ENCODE data around the gene DHX58.

DHX58 gene

DNA sequence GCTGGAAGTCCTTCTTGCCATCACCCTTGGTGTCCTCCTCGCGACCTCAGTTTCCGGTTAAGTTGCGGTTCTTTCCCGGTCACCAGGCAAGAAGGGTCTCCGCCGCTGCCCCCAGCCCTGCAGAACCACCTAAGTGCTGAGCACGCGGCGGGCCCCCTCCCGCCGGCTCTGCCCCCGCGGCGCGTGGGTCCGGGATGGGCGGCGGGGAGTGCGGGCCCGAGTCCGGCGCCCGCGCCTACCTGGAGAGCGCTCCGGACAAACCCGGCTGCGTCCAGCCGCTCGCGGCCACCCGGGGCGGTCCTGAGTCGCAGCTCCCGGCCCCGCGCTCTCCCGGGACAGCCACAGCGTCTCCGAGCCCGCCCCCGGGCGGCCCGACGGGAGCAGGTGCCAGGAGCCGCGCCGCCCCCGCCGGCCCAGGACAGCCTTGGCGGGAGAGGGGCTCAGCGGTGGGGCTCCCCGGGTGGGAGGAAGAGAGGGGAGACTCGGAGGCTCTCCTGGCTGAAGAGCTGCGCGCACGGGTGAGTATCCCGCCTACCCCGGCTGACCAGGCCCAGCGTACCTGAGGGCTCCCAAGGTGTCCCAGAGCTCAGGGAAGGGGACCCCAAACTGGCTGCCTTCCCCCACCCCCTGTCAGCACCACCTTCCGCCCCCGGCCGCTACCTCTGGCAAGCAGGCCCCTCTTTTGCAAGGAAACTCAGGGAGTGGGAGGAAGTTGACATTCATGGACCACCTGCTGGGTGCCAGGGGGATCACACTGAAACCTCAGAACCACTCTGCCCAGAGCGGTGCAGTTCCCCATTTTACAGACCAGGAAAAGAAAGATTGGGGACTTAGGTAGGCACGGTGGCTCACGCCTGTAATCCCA lies 40.0 kb downstream of the DHX58 start:
- Histone ChIP-seq H3K9me3 (ENCODE audit: low read length) (no peaks in the 10 kb centered on the region), H3K27ac (ENCODE audit: low read depth, low read length) (no peak overlapping the region), H3K27me3 (ENCODE audit: control insufficient read depth in 1 of 2, insufficient read depth in 2 of 2, low read length in 2 of 2) (peaks cover 9 to 23% of the 10 kb centered on the region in 2 donors), H3K9ac (ENCODE audit: low read length) (no peak overlapping the region), H3K4me3 (ENCODE audit: low read depth in 1 of 2, low read length in 2 of 2) (no peak overlapping the region), H3K4me1 (ENCODE audit: insufficient read depth, low read length) (peaks cover 4% of the 10 kb centered on the region), H3K36me3 (ENCODE audit: insufficient read depth, low read length) (no peaks in the 10 kb centered on the region)

- Histone ChIP-seq H3K27ac (ENCODE audit: low read depth, low read length) (no peak overlapping the region), H3K9me3 (ENCODE audit: low read length) (no peaks in the 10 kb centered on the region), H3K9ac (ENCODE audit: low read length) (no peak overlapping the region), H3K27me3 (ENCODE audit: control insufficient read depth in 1 of 2, insufficient read depth in 2 of 2, low read length in 2 of 2) (peaks cover 9 to 23% of the 10 kb centered on the region in 2 donors), H3K4me1 (ENCODE audit: insufficient read depth, low read length) (peaks cover 4% of the 10 kb centered on the region), H3K36me3 (ENCODE audit: insufficient read depth, low read length) (no peaks in the 10 kb centered on the region), H3K4me3 (ENCODE audit: low read depth in 1 of 2, low read length in 2 of 2) (no peak overlapping the region)
Observed at GRCh38 chr17:42071810-42072209, 40.7 kb downstream of the DHX58 start.

- Histone ChIP-seq H3K27me3 (ENCODE audit: control insufficient read depth in 1 of 2, insufficient read depth in 2 of 2, low read length in 2 of 2) (peaks cover 9 to 23% of the 10 kb centered on the region in 2 donors), H3K9ac (ENCODE audit: low read length) (no peak overlapping the region), H3K27ac (ENCODE audit: low read depth, low read length) (no peak overlapping the region), H3K9me3 (ENCODE audit: low read length) (no peaks in the 10 kb centered on the region), H3K4me1 (ENCODE audit: insufficient read depth, low read length) (peaks cover 4% of the 10 kb centered on the region), H3K4me3 (ENCODE audit: low read depth in 1 of 2, low read length in 2 of 2) (no peak overlapping the region), H3K36me3 (ENCODE audit: insufficient read depth, low read length) (no peaks in the 10 kb centered on the region)
Observed at GRCh38 chr17:42068979-42069378, 43.5 kb downstream of the DHX58 start.

- no peak overlapping the region for H3K9ac ChIP-seq (ENCODE audit: low read length)
- peaks cover 9 to 19% of the 10 kb centered on the region in 2 donors for H3K27me3 ChIP-seq (ENCODE audit: control insufficient read depth in 1 of 2, insufficient read depth in 2 of 2, low read length in 2 of 2)
- H3K36me3 ChIP-seq (ENCODE audit: insufficient read depth, low read length): no peaks in the 10 kb centered on the region
- no peak overlapping the region for H3K27ac ChIP-seq (ENCODE audit: low read depth, low read length)
- H3K4me1 ChIP-seq (ENCODE audit: insufficient read depth, low read length): peaks cover 4% of the 10 kb centered on the region
- no peaks in the 10 kb centered on the region for H3K9me3 ChIP-seq (ENCODE audit: low read length)
- H3K4me3 ChIP-seq (ENCODE audit: low read depth in 1 of 2, low read length in 2 of 2): no peak overlapping the region
Observed at GRCh38 chr17:42067371-42068091, 45.0 kb downstream of the DHX58 start.

DNA sequence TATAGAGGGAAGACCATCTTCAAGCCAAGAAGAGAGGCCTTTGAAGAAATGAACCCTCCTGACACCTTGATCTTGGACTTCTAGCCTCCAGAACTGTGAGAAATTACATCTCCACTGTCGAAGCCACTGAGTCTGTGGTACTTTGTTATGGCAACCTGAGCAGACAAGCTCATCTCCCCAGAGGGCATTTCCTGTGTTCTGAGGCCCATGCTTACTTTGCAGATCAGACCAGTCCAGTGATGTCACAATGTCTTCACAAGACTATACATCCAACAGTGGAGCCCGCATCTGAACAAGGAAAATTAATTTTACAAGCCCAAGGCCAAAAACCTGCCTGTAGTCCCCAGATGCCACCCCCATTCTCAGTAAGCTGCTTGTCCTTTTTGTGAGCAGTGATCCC lies 47.3 kb downstream of the DHX58 start:
- H3K36me3 ChIP-seq (ENCODE audit: insufficient read depth, low read length): no peaks in the 10 kb centered on the region
- no peak overlapping the region for H3K4me3 ChIP-seq (ENCODE audit: low read depth in 1 of 2, low read length in 2 of 2)
- H3K27ac ChIP-seq (ENCODE audit: low read depth, low read length): no peak overlapping the region
- no peaks in the 10 kb centered on the region for H3K9me3 ChIP-seq (ENCODE audit: low read length)
- H3K27me3 ChIP-seq (ENCODE audit: control insufficient read depth in 1 of 2, insufficient read depth in 2 of 2, low read length in 2 of 2): no peaks in the 10 kb centered on the region
- H3K9ac ChIP-seq (ENCODE audit: low read length): no peak overlapping the region
- no peaks in the 10 kb centered on the region for H3K4me1 ChIP-seq (ENCODE audit: insufficient read depth, low read length)

DNA sequence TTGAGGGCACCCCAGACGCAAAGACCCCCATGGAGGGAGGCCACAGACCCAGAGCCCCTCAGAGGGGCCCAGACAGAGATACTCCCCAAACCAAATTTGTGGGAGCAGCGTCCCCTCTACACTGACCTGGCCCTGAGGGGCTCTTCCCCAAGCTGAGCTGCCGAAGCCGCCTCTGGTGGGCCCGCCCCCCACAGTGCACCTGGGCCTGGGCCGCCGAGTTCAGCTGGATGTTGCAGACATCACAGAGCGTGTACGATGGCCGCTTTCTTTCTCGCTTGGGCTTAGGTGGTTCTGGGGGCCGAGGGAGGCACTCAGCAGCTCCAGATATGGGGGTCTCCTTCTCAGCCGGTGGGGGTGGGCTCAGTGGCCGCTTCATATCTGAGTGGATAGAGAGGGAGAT lies 49.8 kb downstream of the DHX58 start:
- Histone ChIP-seq H3K4me1 (ENCODE audit: insufficient read depth, low read length) (no peaks in the 10 kb centered on the region), H3K4me3 (ENCODE audit: low read depth in 1 of 2, low read length in 2 of 2) (no peak overlapping the region), H3K27ac (ENCODE audit: low read depth, low read length) (no peak overlapping the region), H3K36me3 (ENCODE audit: insufficient read depth, low read length) (no peaks in the 10 kb centered on the region), H3K9me3 (ENCODE audit: low read length) (no peaks in the 10 kb centered on the region), H3K9ac (ENCODE audit: low read length) (no peak overlapping the region), H3K27me3 (ENCODE audit: control insufficient read depth in 1 of 2, insufficient read depth in 2 of 2, low read length in 2 of 2) (peaks cover 0 to 4% of the 10 kb centered on the region in 2 donors)

DNA sequence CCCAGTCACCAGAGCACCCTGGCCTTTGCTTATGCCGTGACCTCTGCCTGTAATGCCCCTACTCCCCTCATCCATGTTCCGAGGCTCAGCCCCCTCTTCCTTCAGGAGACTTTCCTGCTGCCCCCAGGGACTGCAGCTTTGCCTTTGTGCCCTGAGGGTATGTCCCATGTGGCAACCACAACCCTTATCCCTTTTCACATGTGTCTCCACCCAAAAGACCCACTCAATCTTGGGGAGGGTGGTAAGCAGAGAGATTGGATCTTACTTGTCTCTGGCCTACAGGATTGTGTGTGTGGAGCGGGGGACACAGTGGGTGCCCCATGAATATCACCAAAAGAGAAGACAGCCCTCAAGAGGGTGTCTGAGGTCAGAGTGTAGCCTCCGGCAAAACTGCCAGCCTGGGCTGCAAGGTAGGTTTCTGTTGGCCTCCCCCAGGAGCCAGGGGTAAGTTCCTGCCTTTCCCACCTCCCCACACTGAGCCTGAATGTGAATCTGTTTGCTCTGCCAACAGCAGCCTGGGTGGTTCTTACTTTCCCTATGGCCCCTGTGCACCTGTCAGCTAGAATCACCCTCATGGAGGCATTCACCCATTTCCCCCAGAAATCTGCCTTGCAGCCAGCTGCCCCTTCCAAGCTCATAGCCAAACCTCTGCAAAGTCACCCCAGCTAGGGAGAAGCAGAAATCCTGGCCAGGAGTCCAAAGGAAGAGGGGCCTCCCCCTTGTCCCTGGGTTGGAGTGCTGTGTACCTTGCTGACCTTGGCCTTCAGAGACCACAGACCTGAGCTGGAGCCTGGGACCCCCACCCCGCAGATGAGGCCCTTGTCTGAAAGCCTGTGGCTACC lies 50.6 kb downstream of the DHX58 start:
- H3K36me3 ChIP-seq (ENCODE audit: insufficient read depth, low read length): no peaks in the 10 kb centered on the region
- peaks cover 0 to 4% of the 10 kb centered on the region in 2 donors for H3K27me3 ChIP-seq (ENCODE audit: control insufficient read depth in 1 of 2, insufficient read depth in 2 of 2, low read length in 2 of 2)
- no peak overlapping the region for H3K4me3 ChIP-seq (ENCODE audit: low read depth in 1 of 2, low read length in 2 of 2)
- H3K4me1 ChIP-seq (ENCODE audit: insufficient read depth, low read length): no peaks in the 10 kb centered on the region
- no peaks in the 10 kb centered on the region for H3K9me3 ChIP-seq (ENCODE audit: low read length)
- no peak overlapping the region for H3K9ac ChIP-seq (ENCODE audit: low read length)
- no peak overlapping the region for H3K27ac ChIP-seq (ENCODE audit: low read depth, low read length)

DNA sequence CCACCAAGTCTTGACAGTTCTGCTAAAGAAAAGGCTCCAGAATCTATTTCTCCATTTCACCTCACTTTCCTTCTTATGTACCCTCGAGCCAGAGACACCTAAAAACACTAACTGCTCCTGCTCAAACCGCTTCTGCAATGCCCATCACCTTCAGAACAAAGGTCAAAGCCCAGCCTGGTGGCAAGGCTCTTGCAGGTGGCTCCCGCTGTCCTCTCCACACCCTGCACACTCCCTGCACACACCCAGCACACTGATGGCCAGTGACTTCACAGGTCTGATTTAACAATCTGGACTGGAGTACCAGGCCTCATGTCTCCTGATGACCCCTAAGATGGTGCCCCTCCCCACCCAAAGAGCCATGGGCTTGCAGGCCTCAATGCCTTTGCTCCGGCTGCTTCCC lies 52.3 kb downstream of the DHX58 start:
- Histone ChIP-seq H3K9me3 (ENCODE audit: low read length) (no peaks in the 10 kb centered on the region), H3K4me3 (ENCODE audit: low read depth in 1 of 2, low read length in 2 of 2) (no peak overlapping the region), H3K36me3 (ENCODE audit: insufficient read depth, low read length) (no peaks in the 10 kb centered on the region), H3K27ac (ENCODE audit: low read depth, low read length) (no peak overlapping the region), H3K27me3 (ENCODE audit: control insufficient read depth in 1 of 2, insufficient read depth in 2 of 2, low read length in 2 of 2) (peaks cover 0 to 7% of the 10 kb centered on the region in 2 donors), H3K4me1 (ENCODE audit: insufficient read depth, low read length) (no peaks in the 10 kb centered on the region), H3K9ac (ENCODE audit: low read length) (no peak overlapping the region)

DNA sequence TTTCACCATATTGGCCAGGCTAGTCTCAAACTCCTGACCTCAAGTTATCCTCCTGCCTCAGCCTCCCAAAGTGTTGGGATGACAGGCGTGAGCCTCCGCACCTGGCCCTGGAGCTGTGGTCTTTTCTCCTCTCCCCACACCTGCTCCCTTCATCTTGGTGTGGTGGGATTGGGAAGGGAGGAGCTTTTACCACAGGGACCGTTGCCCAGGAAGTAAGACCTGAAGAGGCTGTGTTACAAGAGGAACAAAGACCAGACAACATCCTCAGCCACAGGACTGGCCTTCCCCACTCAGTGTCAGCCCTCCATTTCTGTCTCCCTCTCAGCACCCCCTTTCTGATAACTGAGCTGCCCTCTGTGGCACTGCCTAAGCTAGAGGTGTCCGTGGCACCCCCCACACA lies 52.7 kb downstream of the DHX58 start:
- Histone ChIP-seq H3K9ac (ENCODE audit: low read length) (no peak overlapping the region), H3K9me3 (ENCODE audit: low read length) (no peaks in the 10 kb centered on the region), H3K27me3 (ENCODE audit: control insufficient read depth in 1 of 2, insufficient read depth in 2 of 2, low read length in 2 of 2) (peaks cover 0 to 11% of the 10 kb centered on the region in 2 donors), H3K4me1 (ENCODE audit: insufficient read depth, low read length) (no peaks in the 10 kb centered on the region), H3K27ac (ENCODE audit: low read depth, low read length) (no peak overlapping the region), H3K4me3 (ENCODE audit: low read depth in 1 of 2, low read length in 2 of 2) (no peak overlapping the region), H3K36me3 (ENCODE audit: insufficient read depth, low read length) (no peaks in the 10 kb centered on the region)

GRCh38 chr17:42058063-42058462 lies 54.5 kb downstream of the DHX58 start:
- Histone ChIP-seq H3K9me3 (ENCODE audit: low read length) (no peaks in the 10 kb centered on the region), H3K27me3 (ENCODE audit: control insufficient read depth in 1 of 2, insufficient read depth in 2 of 2, low read length in 2 of 2) (peaks cover 0 to 24% of the 10 kb centered on the region in 2 donors), H3K36me3 (ENCODE audit: insufficient read depth, low read length) (no peaks in the 10 kb centered on the region), H3K4me1 (ENCODE audit: insufficient read depth, low read length) (no peaks in the 10 kb centered on the region), H3K4me3 (ENCODE audit: low read depth in 1 of 2, low read length in 2 of 2) (no peak overlapping the region), H3K9ac (ENCODE audit: low read length) (no peak overlapping the region), H3K27ac (ENCODE audit: low read depth, low read length) (no peak overlapping the region)

- no peak overlapping the region for H3K27ac ChIP-seq (ENCODE audit: low read depth, low read length)
- no peak overlapping the region for H3K4me3 ChIP-seq (ENCODE audit: low read depth in 1 of 2, low read length in 2 of 2)
- no peaks in the 10 kb centered on the region for H3K9me3 ChIP-seq (ENCODE audit: low read length)
- H3K36me3 ChIP-seq (ENCODE audit: insufficient read depth, low read length): no peaks in the 10 kb centered on the region
- peaks cover 0 to 30% of the 10 kb centered on the region in 2 donors for H3K27me3 ChIP-seq (ENCODE audit: control insufficient read depth in 1 of 2, insufficient read depth in 2 of 2, low read length in 2 of 2)
- H3K9ac ChIP-seq (ENCODE audit: low read length): no peak overlapping the region
- H3K4me1 ChIP-seq (ENCODE audit: insufficient read depth, low read length): no peaks in the 10 kb centered on the region
Observed at GRCh38 chr17:42056635-42057034, 55.9 kb downstream of the DHX58 start.

Data from muscle layer of colon (tissue), 2 donors.